SK-N-SH (cell line): Measurements from ENCODE around the gene FTSJ1. TPM values are rescaled to one million over a fixed set of nuclear protein-coding genes. Genes with fewer than 3 reads are reported as not detected.
A peak's percentile ranks its signal among the peaks of the same experiment; 100 is the strongest.

Source experiments
- CTCF ChIA-PET: fragments of 300-600, 350-600 bp; formaldehyde crosslinking; extraction: SDS; loops from one replicate; lab custom pipeline; 2021; lab: Yijun Ruan, JAX
- POLR2A ChIA-PET: fragments of 350-600 bp; sonication (Branson Sonifier 250); formaldehyde crosslinking; extraction: SDS; loops from one replicate; lab custom pipeline; 2020; ENCODE audit warnings: antibody characterized with exemption, inconsistent platforms; lab: Yijun Ruan, JAX
- DNase-seq: peaks from one replicate; pipeline ENCODE4 v3.0.0; 2012
- H2AFZ ChIP-seq: fragments of 200-600 bp; sonication (generic); 2 replicates; pipeline ENCODE4 v1.8.1; 2016; ENCODE audit warnings: antibody characterized with exemption, mild to moderate bottlenecking, low read depth
- H3F3A ChIP-seq: fragments of 200-600 bp; sonication (generic); replicated peaks from 2 replicates; pipeline ENCODE3; 2016; ENCODE audit warnings: antibody characterized with exemption, mild to moderate bottlenecking; ENCODE audit not compliant: insufficient read depth
- H3K27ac ChIP-seq, 2 experiments: fragments of 200-500 bp in 1 of 2; fragments of 200-600 bp in 1 of 2; sonication (Bioruptor generic) in 1 of 2; sonication (generic), shearing (Covaris generic) in 1 of 2; 2 replicates each; pipeline versions ENCODE4 v1.5.1 to v1.6.1; 2014 to 2016; ENCODE audit warnings: low read depth in 2 of 2, inconsistent platforms in 1 of 2, low read length in 1 of 2, mild to moderate bottlenecking in 1 of 2, mixed read lengths in 1 of 2
- H3K27me3 ChIP-seq: fragments of 200-600 bp; sonication (generic), shearing (Covaris generic); 2 replicates; pipeline ENCODE4 v1.6.1; 2016; ENCODE audit warnings: mixed run types; ENCODE audit not compliant: insufficient read depth
- H3K36me3 ChIP-seq, 2 experiments: fragments of 200-500 bp in 1 of 2; fragments of 200-600 bp in 1 of 2; sonication (Bioruptor generic) in 1 of 2; sonication (generic) in 1 of 2; replicated peaks in 1 of 2; 2 replicates each; pipeline versions ENCODE3 to v1.5.1; 2014 to 2016; ENCODE audit warnings: low read length in 1 of 2, mild to moderate bottlenecking in 1 of 2; ENCODE audit not compliant: insufficient read depth in 2 of 2, control insufficient read depth in 1 of 2
- H3K4me1 ChIP-seq, 2 experiments: fragments of 200-500 bp in 1 of 2; fragments of 200-600 bp in 1 of 2; sonication (Bioruptor generic) in 1 of 2; sonication (generic), shearing (Covaris generic) in 1 of 2; 2 replicates each; pipeline versions ENCODE4 v1.5.1 to v1.6.1; 2014 to 2016; ENCODE audit warnings: low read depth in 1 of 2, low read length in 1 of 2, mixed run types in 1 of 2; ENCODE audit not compliant: insufficient read depth in 2 of 2, control insufficient read depth in 1 of 2
- H3K4me2 ChIP-seq: fragments of 200-600 bp; sonication (generic), shearing (Covaris generic); 2 replicates; pipeline ENCODE4 v1.6.1; 2017; ENCODE audit warnings: mixed run types
- H3K4me3 ChIP-seq, 2 experiments: fragments of 200-500 bp in 1 of 2; fragments of 200-600 bp in 1 of 2; sonication (Bioruptor generic) in 1 of 2; sonication (generic), shearing (Covaris generic) in 1 of 2; 2 replicates each; pipeline versions ENCODE4 v1.5.1 to v1.8.1; 2014 to 2016; ENCODE audit warnings: low read depth in 2 of 2, inconsistent platforms in 1 of 2, low read length in 1 of 2, mild to moderate bottlenecking in 1 of 2, mixed read lengths in 1 of 2, moderate library complexity in 1 of 2
- H3K79me2 ChIP-seq: fragments of 200-600 bp; sonication (generic); 2 replicates; pipeline ENCODE4 v1.8.1; 2017; ENCODE audit warnings: mild to moderate bottlenecking; ENCODE audit not compliant: insufficient read depth
- H3K9ac ChIP-seq: fragments of 200-600 bp; sonication (generic); 2 replicates; pipeline ENCODE4 v1.6.1; 2017; ENCODE audit warnings: mixed run types
- H3K9me2 ChIP-seq: fragments of 200-600 bp; sonication (generic); 2 replicates; pipeline ENCODE4 v1.6.1; 2017; ENCODE audit warnings: mixed run types
- H3K9me3 ChIP-seq: fragments of 200-600 bp; sonication (generic); 2 replicates; pipeline ENCODE4 v1.6.1; 2017; ENCODE audit warnings: mixed run types, mild to moderate bottlenecking, moderate library complexity
- H4K20me1 ChIP-seq: fragments of 200-600 bp; sonication (generic); 2 replicates; pipeline ENCODE4 v1.6.1; 2017; ENCODE audit warnings: mild to moderate bottlenecking, mixed run types; ENCODE audit not compliant: insufficient read depth
- ELF1 ChIP-seq: IDR thresholded peaks from 2 replicates; pipeline ENCODE4 v1.4.0; 2012
- FOXM1 ChIP-seq: IDR thresholded peaks from 2 replicates; pipeline ENCODE4 v1.4.0; 2012; ENCODE audit warnings: low read depth, mild to moderate bottlenecking
- GATA2 ChIP-seq: sonication (generic); formaldehyde crosslinking; IDR thresholded peaks from 2 replicates; pipeline ENCODE4 v1.5.0; 2020; ENCODE audit warnings: mild to moderate bottlenecking, missing genetic modification reagents
- JUND ChIP-seq: IDR thresholded peaks from 2 replicates; pipeline ENCODE4 v1.4.0; 2012
- MXI1 ChIP-seq: IDR thresholded peaks from 2 replicates; pipeline ENCODE4 v1.6.1; 2012; ENCODE audit warnings: mild to moderate bottlenecking, low read depth, low read length, improper control_type of control experiment
- NRF1 ChIP-seq: IDR thresholded peaks from 2 replicates; pipeline ENCODE4 v1.6.1; 2012; ENCODE audit warnings: low read depth, mild to moderate bottlenecking, low read length
- RXRA ChIP-seq: IDR thresholded peaks from 2 replicates; pipeline ENCODE4 v1.4.0; 2012; ENCODE audit warnings: low read depth, mild to moderate bottlenecking, borderline replicate concordance
- YY1 ChIP-seq: IDR thresholded peaks from 2 replicates; pipeline ENCODE4 v1.4.0; 2012; ENCODE audit warnings: low read depth, mild to moderate bottlenecking
- WGBS: methylation state at CpG from one replicate; pipeline ENCODE4 v1.1.6; 2017; ENCODE audit warnings: low lambda C conversion rate; 5-methylcytosine and 5-hydroxymethylcytosine counted together
- polyA plus RNA-seq, 3 experiments: library from polyadenylated mRNA; depleted of rRNA; stranded (reverse); fragments of >200 nt; gene quantifications; 2 replicates each; pipeline ENCODE4 v1.2.3, GENCODE V29; 2012
- TF ChIP-seq, protein P1 (sequence below): IDR thresholded peaks from 2 replicates; pipeline ENCODE4 v1.4.0; 2012; ENCODE audit warnings: low read depth, borderline replicate concordance
- TF ChIP-seq, protein P2 (sequence below): IDR thresholded peaks from 2 replicates; pipeline ENCODE4 v1.4.0; 2012; ENCODE audit warnings: low read depth, borderline replicate concordance

Gene FTSJ1
- polyA plus RNA-seq, 1 of the 3 experiments (the other 2 are of a cell fraction): 34.1 TPM

DNA sequence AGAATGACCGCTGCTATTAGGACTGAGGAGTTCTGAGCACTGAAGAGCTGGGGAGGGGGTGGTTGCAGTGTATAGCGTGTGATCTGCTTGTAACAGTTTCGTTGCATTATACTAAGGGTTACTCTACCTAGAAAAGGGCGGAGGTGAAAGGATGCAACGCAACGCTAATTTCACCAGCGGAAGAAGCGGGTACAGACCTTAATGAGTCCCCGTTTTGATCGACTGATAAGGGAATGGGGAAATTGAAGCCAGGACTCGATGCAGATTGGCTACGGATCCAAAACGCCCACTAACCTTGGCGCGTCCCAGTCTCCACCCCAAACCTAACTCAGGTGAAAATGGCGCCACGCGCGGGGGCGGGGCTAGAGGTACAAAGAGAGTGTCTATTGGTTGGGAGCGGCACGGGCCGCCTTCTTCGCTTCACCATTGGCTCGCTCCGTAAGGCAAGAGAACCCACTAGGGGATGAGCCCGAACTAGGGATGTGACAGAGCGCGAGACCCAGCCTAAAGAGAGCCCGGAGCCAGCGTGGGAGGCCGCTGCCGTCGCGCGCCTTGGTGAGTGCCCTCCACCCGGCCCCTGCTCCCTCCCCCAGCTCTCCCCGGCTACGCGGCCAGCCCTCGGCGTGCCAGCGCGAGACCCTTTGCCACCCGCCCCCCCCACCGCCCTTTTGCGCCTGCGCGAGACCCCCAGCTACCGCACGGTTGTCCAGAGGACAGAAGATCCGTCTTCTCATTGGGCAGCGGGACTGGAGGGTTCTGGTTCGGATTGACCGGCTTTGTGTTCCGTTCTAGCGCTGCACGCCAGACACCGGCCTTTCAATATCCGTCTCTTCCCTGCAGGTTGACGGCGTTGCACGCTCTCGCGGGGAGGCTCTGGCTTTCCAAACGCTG is 45.6 kb downstream of the FTSJ1 start, which contains the start of gene EBP:
Gene EBP, plus strand, starts transcription at position 456 of the 891 bp plus-strand sequence. CDS start 1,964 bp downstream, outside the sequence.
- ChIA-PET CTCF (no interaction called here), POLR2A (no interaction called here)
- peak within 1 kb of the TSS; percentile 51 to 63 for H3K4me3 ChIP-seq
- no peaks in the 10 kb centered on the region; the same call in 1 of the 2 replicates for H3K27me3 ChIP-seq
- H3K27ac ChIP-seq: peak within 1 kb of the TSS in 1 of 2 experiments; percentile 54; a peak in 2 of 4 replicates
- no peaks in the 10 kb centered on the region for H3K36me3 ChIP-seq
- TF ChIP-seq, protein P1, sequence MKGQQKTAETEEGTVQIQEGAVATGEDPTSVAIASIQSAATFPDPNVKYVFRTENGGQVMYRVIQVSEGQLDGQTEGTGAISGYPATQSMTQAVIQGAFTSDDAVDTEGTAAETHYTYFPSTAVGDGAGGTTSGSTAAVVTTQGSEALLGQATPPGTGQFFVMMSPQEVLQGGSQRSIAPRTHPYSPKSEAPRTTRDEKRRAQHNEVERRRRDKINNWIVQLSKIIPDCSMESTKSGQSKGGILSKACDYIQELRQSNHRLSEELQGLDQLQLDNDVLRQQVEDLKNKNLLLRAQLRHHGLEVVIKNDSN: peak; percentile 72; the same call in 1 of the 2 replicates
- TF ChIP-seq, protein P2, sequence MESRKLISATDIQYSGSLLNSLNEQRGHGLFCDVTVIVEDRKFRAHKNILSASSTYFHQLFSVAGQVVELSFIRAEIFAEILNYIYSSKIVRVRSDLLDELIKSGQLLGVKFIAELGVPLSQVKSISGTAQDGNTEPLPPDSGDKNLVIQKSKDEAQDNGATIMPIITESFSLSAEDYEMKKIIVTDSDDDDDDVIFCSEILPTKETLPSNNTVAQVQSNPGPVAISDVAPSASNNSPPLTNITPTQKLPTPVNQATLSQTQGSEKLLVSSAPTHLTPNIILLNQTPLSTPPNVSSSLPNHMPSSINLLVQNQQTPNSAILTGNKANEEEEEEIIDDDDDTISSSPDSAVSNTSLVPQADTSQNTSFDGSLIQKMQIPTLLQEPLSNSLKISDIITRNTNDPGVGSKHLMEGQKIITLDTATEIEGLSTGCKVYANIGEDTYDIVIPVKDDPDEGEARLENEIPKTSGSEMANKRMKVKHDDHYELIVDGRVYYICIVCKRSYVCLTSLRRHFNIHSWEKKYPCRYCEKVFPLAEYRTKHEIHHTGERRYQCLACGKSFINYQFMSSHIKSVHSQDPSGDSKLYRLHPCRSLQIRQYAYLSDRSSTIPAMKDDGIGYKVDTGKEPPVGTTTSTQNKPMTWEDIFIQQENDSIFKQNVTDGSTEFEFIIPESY: no peak
- peak; percentile 53; the same call in 1 of the 2 replicates for TF ChIP-seq NRF1
- TF ChIP-seq YY1: peak; percentile 72; the same call in 1 of the 2 replicates
- no peak for TF ChIP-seq RXRA
- peak; percentile 63 for TF ChIP-seq GATA2 (CRISPR knock-in tag)
- TF ChIP-seq ELF1: no peak
- H3K9ac ChIP-seq: peak within 1 kb of the TSS; percentile 62
- peaks cover 0 to 3% of the 10 kb centered on the region in 2 experiments; a peak in 1 of 4 replicates for H3K4me1 ChIP-seq
- peaks cover 10% of the 10 kb centered on the region; the same call in 1 of the 2 replicates for H3K79me2 ChIP-seq
- WGBS: 28% methylated on average over 57 of the region's 66 CpGs
- H3F3A ChIP-seq: no peaks in the 10 kb centered on the region
- no peaks in the 10 kb centered on the region for H3K9me3 ChIP-seq
- DNase-seq: peak; percentile 89
- peak within 1 kb of the TSS; percentile 76 for H3K4me2 ChIP-seq
- H2AFZ ChIP-seq: peak within 1 kb of the TSS; percentile 79; the same call in 1 of the 2 replicates
- no peaks in the 10 kb centered on the region for H4K20me1 ChIP-seq
- H3K9me2 ChIP-seq: no peaks in the 10 kb centered on the region

DNA sequence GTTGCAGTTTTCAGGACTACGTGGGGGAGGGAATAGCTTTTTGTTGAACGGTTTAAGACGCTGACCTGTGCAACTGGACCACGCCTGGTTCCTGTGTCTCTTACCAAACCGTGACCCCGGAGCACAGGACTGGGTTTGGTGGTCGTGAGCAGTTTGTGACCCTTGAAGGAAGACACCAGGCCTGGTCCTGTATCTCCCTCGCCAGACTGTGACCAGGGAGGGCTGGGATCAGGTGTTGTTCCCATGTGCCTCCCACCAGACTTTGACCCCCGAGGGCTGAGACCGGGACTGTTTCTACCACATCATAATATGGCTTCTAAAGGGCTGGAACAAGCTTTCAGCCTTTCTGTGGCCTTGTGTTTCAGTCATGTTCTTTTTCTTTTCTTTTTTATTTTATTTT is 46.3 kb downstream of the FTSJ1 start:
- DNase-seq: peak; percentile 36
- H3K27me3 ChIP-seq: no peaks in the 10 kb centered on the region; the same call in 1 of the 2 replicates
- peaks cover 0 to 3% of the 10 kb centered on the region in 2 experiments; a peak in 1 of 4 replicates for H3K4me1 ChIP-seq
- H3K27ac ChIP-seq: peak overlapping the region in 1 of 2 experiments; percentile 54; a peak in 2 of 4 replicates
- 4% methylated on average over 9 of the region's 10 CpGs for WGBS
- peaks cover 10% of the 10 kb centered on the region; the same call in 1 of the 2 replicates for H3K79me2 ChIP-seq
- ChIA-PET CTCF (no interaction called here), POLR2A (no interaction called here)
- no peak for TF ChIP-seq JUND
- no peak for TF ChIP-seq MXI1
- TF ChIP-seq YY1: no peak
- TF ChIP-seq, protein P2: no peak
- TF ChIP-seq RXRA: no peak
- TF ChIP-seq GATA2 (CRISPR knock-in tag): no peak
- TF ChIP-seq FOXM1: no peak
- TF ChIP-seq NRF1: no peak
- peak overlapping the region; percentile 51 to 63 for H3K4me3 ChIP-seq
- H3F3A ChIP-seq: no peaks in the 10 kb centered on the region
- H3K9me3 ChIP-seq: no peaks in the 10 kb centered on the region
- H2AFZ ChIP-seq: peak overlapping the region; percentile 76; the same call in 1 of the 2 replicates
- H4K20me1 ChIP-seq: no peaks in the 10 kb centered on the region
- H3K36me3 ChIP-seq: no peaks in the 10 kb centered on the region
- H3K4me2 ChIP-seq: peak overlapping the region; percentile 76
- peak overlapping the region; percentile 62 for H3K9ac ChIP-seq
- no peaks in the 10 kb centered on the region for H3K9me2 ChIP-seq
